Activated T-cell treated with anti-CD3 and anti-CD28 coated beads, Interleukin-2, amount 50 U/mL, for 48 hours (primary cell): Measurements from ENCODE around the gene ZP3.
"Not testable (repeated sequence)": the region's sequence is repeated elsewhere in the genome, so short reads cannot be mapped to it uniquely, and the experiment has no call there.

ENCODE experiments used
- DNase-seq, 2 experiments: peaks; one replicate each; pipeline ENCODE4 v3.0.0-alpha.2; 2020

Gene ZP3

GRCh38 chr7:76407718-76408117 lies 17.0 kb upstream of the ZP3 start:
- no peak for DNase-seq

GRCh38 chr7:76408121-76408560 lies 16.6 kb upstream of the ZP3 start:
- no peak for DNase-seq

GRCh38 chr7:76409537-76409936 lies 15.2 kb upstream of the ZP3 start, which contains the start of gene SSC4D:
Gene SSC4D, minus strand, starts transcription at chr7:76409697. Its CDS starts 5,258 bp downstream, at chr7:76404439.
- no peak for DNase-seq

- no peak for DNase-seq
Observed at GRCh38 chr7:76411626-76412025, 13.1 kb upstream of the ZP3 start.

- DNase-seq, result no peak
Observed at GRCh38 chr7:76412249-76412648, 12.5 kb upstream of the ZP3 start.

GRCh38 chr7:76417654-76418310 lies 7.0 kb upstream of the ZP3 start:
- DNase-seq, result not testable (repeated sequence)

GRCh38 chr7:76421097-76421496 lies 3.7 kb upstream of the ZP3 start:
- DNase-seq, result not testable (repeated sequence)

- no peak for DNase-seq
Observed at GRCh38 chr7:76423666-76424412, 911 bp upstream of the ZP3 start.

GRCh38 chr7:76425156-76425555 lies 406 bp downstream of the ZP3 start:
- no peak for DNase-seq

- DNase-seq, result not testable (repeated sequence)
Observed at GRCh38 chr7:76425558-76425957, 808 bp downstream of the ZP3 start.

- no peak for DNase-seq
Observed at GRCh38 chr7:76426246-76426645, 1.5 kb downstream of the ZP3 start.

GRCh38 chr7:76427635-76428034 lies 2.9 kb downstream of the ZP3 start:
- no peak for DNase-seq

- no peak for DNase-seq
Observed at GRCh38 chr7:76428149-76428823, 3.5 kb downstream of the ZP3 start.

GRCh38 chr7:76428868-76429805 lies 4.4 kb downstream of the ZP3 start:
- no peak for DNase-seq

GRCh38 chr7:76430211-76430610 lies 5.5 kb downstream of the ZP3 start:
- DNase-seq, result no peak

GRCh38 chr7:76430836-76431235 lies 6.1 kb downstream of the ZP3 start:
- DNase-seq, result no peak

- DNase-seq, result peak; percentile 65 to 69
Observed at GRCh38 chr7:76437873-76438272, 13.1 kb downstream of the ZP3 start.

- DNase-seq, result not testable (repeated sequence)
Observed at GRCh38 chr7:76439120-76439888, 14.6 kb downstream of the ZP3 start.

GRCh38 chr7:76440404-76440803 lies 15.7 kb downstream of the ZP3 start:
- DNase-seq, result not testable (repeated sequence)

GRCh38 chr7:76441792-76442191 lies 17.0 kb downstream of the ZP3 start:
- not testable (repeated sequence) for DNase-seq

- peak in 1 of 2 experiments; percentile 18 for DNase-seq
Observed at GRCh38 chr7:76442664-76443446, 18.1 kb downstream of the ZP3 start.
